Activated T-helper 1 cell treated with Interleukin-2 at 50 U/mL for 16 hours (primary cell): Measurements from ENCODE around the gene KCNH1.

Experiments
- DNase-seq: peaks from one replicate; pipeline ENCODE4 v3.0.0-alpha.2; 2020; ENCODE audit warnings: low read depth

Gene KCNH1, protein sequence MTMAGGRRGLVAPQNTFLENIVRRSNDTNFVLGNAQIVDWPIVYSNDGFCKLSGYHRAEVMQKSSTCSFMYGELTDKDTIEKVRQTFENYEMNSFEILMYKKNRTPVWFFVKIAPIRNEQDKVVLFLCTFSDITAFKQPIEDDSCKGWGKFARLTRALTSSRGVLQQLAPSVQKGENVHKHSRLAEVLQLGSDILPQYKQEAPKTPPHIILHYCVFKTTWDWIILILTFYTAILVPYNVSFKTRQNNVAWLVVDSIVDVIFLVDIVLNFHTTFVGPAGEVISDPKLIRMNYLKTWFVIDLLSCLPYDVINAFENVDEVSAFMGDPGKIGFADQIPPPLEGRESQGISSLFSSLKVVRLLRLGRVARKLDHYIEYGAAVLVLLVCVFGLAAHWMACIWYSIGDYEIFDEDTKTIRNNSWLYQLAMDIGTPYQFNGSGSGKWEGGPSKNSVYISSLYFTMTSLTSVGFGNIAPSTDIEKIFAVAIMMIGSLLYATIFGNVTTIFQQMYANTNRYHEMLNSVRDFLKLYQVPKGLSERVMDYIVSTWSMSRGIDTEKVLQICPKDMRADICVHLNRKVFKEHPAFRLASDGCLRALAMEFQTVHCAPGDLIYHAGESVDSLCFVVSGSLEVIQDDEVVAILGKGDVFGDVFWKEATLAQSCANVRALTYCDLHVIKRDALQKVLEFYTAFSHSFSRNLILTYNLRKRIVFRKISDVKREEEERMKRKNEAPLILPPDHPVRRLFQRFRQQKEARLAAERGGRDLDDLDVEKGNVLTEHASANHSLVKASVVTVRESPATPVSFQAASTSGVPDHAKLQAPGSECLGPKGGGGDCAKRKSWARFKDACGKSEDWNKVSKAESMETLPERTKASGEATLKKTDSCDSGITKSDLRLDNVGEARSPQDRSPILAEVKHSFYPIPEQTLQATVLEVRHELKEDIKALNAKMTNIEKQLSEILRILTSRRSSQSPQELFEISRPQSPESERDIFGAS

DNA sequence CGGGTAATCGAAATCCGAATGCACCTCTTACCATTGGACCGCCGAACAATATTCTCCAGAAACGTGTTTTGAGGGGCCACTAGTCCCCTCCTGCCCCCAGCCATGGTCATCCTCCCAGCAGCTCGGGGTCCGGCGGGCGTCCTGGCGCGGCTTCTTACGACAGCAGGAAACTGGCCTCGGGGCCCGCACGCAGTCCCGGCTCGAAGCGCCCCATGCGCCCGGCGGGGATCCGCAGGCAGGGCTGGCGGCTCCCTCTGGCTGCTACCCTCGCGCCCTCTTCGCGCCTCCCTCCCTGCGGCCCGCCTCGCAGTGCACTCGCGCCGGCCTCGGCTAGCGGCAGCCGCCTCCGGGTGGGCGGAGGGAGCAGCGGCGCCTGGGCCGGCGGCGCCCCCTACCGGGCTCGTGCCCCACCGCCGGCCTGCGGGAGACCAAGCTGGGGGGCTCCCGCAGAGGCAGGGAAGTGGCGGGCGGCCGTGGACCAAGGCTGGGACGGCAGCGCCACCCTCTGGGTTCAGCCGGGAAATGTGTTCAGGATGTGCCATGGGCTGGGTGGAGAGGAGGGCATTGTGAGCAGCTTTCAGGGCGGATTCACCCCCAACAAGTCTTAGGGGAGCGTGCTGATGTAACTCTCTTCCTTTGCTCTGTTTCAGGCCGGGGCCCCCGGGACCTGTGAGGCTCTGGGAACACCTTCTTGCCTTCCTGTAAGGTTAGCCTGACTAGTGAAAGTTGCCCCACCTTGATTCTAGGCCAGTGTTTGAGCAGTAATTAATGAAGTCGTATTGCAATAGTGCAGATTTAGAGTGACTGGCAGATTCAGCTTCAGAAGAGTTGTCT is at the start of gene KCNH1:
KCNH1 (minus strand) TSS at position 313 of the 834 bp plus-strand sequence; CDS start at position 110, 203 bp downstream.
- peak; percentile 62 for DNase-seq

DNA sequence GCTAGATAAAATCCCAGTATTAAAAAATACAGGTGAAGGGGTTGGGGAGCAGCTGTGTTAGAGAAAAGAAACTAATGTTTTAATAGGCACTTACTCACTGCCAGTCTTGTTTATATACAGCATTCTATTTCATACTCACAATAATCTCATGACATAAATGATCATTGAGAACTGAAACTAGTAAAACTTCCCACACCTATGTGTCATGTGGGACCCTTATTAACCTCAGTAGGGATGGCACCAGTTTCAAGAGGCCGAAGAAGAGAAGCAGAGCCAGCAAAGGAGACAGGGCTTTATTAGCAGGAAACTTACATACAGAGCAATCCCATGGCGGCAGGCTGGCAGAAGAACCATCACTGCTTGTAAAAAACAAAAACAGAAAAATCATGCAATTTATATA is 48.8 kb upstream of the KCNH1 start:
- no peak for DNase-seq

DNA sequence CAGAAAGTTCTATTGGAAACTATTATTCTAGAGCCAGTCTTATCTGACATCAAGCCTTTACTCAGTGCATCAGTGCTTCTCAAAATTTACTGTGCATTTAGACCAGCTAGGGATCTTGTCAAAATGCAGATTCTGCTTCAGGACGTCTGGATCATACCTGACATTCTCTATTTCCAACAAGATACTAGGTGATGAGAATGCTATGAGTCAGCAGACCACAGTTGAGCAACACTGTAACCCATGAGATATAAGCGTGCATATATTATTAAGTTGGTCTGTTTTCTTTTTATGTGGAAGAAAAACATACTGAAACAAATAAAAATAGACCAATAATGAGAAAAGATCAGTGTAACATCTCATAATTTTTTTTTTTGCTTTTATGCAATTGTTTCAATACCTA is 40.4 kb upstream of the KCNH1 start:
- no peak for DNase-seq

DNA sequence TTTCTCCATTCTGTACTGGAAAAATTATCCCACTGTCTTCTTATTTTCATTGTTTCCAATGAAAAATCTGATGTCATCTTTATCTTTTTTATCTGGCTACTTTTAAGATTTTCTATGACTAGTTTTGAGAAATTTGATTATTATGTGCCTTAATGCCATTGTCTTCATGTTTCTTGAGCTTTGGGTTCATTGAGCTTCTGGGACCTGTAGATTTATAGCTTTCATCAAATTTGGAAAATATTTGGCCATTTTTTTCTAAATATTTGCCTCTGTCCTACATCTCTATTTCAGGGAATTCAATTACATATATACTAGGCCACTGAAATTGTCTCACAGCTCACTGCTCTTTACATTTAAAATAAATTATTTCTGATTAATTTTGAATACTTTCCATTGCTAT is 38.7 kb upstream of the KCNH1 start:
- no peak for DNase-seq

DNA sequence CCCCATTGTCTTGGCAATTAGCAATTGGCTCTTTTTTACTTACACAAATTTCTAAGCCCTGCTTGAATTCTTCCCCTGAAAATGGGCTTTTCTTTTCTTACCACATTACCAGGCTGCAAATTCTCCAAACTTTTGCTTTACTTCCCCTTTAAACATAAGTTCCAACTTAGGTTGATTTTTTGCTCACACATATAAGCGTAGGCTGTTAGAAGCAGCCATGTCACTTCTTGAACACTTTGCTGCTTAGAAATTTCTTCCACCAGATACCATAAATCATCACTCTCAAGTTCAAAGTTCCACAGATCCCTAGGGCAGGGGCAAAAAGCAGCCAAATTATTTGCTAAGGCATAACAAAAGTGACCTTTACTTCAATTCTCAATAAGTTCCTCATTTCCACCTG is 35.4 kb upstream of the KCNH1 start:
- no peak for DNase-seq

DNA sequence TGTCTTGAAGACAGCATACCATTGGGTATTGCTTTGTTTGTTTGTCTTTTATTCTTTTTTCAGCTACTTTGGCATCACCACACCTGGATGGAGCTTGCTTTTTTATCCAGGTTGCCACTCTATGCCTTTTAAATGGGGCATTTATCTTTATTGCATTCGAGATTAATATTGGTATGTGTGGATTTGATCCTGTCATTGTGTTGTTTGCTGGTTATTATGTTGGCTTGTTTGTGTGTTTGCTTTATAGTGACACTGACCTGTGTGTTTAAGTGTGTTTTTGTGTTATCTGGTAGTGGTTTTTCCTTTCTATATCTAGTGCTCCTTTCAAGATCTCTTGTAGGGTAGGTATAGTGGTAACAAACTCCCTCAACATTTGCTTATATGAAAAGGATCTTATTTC is 24.9 kb upstream of the KCNH1 start:
- DNase-seq = no peak

DNA sequence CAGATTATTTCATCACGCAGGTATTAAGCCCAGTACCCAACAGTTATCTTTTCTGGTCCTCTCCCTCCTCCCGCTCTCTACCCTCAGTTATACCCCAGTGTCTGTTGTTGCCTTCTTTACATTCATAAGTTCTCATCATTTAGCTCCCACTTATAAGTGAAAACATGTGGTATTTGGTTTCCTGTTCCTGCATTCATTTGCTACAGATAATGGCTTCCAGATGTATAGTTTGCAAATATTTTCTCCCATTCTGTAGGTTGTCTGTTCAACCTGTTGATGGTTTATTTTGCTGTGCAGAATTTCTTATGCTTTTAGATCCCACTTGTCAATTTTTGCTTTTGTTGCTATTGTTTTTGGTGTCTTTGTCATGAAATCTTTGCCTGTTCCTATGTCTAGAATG is 21.1 kb upstream of the KCNH1 start:
- DNase-seq = no peak

DNA sequence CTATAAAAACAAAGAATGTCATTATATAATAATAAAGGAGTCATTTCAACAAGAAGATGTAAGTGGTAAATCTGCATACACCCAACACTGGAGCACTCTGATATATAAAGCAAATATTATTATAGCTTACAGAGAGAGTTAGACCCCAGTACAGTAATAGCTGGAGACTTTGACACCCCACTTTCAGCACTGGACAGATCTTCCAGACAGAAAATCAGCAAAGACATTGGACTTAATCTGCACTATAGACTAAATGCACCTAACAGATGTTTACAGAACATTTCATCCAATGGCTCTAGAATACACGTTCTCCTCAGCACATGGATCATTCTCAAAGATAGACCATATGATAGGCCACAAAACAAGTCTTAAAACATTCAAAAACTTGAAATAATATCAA is 20.0 kb upstream of the KCNH1 start:
- no peak for DNase-seq

DNA sequence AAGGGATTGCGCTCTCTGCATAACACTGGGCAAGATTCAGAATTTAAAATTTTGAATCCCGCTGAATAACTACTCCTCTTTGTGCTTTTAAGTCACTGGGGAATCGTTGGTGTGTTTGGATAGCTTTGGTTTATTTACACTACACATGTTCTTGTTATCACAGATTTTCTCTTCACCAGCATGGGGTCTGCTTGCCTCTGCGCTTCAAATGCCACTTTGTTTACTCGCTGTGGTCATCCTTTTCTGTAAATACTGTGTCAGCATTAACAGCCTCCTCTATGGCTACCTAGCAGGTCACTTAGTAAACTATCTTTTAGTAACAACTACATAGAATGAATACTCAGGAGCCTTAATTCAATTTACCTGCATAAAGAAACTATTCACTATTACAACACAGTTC is 14.4 kb upstream of the KCNH1 start:
- DNase-seq = no peak

DNA sequence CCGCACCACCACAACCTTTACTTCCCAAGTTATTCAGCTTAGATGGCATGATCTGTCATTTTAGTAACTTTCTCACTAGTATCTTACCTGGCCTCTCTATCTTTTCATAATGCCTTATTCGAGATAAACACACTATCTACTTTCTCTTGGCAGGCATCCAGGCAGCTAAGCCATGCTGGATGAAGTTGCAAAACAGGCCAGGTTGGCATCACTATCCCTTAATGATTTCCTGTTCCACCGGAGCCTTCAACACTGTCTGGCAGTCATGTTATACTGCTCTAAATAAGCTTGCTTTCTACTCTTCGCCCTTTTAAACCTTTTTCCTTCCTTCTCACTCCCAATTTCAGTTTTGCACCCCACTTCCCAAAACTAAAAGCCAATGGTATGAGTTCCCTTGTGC is 12.0 kb upstream of the KCNH1 start:
- no peak for DNase-seq

DNA sequence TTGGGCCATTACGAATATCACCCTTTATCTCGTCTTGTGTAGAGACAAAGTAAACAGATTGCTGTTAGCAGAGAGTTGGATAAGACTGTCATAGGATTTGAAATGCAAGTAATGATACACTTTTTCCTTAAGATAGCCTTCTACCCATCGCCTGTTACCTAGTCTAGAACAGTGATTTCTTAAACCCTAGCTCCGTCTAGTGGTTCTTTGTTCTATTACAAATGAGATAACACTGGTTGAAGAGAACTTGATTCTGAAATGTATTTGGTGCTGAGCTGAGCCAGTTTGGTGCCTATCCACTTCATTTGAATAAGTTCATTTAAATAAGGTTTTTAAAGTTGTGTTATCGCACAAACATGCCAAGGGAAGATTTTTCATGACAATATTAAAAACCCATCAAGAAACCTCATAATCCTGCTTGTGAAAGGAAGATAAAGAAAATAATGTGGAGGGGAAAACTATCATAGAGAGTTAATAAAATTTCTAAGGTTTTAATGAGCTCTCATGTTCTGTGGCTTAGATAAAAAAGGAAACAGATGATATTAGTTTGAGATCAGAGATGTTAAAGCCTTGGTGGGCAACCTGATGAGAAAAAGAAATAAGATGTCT is 1.5 kb upstream of the KCNH1 start:
- no peak for DNase-seq

DNA sequence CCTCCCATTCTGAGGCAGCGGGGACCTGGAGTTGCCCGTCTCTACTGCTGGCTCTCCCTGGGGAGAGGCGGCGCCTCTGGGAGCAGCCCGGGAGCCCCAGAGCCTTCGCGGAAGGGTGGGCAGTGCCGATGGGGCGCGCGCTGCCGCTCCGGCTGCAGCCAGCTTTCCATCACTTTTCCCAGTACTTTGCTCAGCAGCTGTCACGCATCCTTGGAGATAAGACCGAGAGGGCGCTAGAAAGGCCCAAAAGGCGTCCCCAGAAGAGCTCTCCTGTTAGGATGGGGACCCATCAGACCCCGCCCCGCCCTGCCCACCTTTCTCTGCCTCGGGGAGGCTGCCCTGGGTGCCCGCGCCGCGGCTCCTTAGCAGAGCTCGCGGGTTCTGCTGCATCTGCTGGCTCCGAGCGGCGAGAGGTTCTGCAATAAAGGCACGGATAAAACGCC is 534 bp downstream of the KCNH1 start:
- DNase-seq = no peak

DNA sequence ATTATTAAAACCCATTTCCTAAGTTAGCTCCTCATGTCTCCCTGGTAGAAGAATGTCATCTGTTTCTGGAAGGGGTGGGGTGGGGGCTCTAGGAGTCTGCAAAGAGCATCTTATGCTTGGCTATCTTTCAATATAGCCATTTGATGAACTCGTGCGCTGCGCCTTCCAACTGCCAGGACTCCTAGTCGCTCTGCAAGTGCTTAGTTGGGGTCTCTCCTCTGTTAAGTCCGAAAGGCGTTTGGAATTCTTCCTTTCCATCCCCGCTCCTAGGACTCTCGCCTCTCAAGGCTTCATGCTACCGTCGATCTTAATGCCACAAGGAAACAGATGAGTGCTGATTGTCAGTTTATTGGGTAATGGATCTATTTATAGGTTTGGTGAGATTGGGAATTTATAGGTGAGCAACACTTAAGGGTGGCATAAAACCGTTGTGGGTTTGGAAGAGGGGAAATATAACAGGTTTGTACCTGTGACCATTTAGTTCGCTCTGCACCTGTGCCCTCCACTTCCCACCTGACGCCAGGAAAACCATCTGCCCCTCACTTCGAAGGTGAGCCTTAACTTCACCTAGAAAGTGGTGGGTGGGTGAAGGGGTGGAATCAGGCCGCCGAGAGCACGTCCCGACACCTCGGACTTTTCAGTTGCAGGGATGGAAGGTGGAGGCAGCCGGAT is 1.1 kb downstream of the KCNH1 start:
- no peak for DNase-seq

DNA sequence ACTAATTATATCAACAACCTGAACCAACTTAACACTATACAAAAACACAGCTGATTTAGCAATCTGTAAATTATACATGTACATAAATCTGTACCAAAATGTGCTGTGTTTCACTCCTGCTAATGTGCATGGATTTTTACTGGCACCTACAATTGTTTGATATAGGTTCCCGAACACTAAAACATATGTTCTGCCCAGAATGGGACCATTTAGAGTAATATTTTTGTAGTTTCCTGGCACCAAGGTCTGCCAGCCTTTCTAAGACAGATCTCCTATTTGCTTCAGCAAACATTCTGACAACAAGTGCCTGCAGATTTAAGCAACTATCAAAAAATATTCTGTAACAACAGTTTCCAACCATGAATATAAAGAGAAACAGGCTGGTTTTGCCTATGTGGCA is 4.2 kb downstream of the KCNH1 start:
- no peak for DNase-seq

DNA sequence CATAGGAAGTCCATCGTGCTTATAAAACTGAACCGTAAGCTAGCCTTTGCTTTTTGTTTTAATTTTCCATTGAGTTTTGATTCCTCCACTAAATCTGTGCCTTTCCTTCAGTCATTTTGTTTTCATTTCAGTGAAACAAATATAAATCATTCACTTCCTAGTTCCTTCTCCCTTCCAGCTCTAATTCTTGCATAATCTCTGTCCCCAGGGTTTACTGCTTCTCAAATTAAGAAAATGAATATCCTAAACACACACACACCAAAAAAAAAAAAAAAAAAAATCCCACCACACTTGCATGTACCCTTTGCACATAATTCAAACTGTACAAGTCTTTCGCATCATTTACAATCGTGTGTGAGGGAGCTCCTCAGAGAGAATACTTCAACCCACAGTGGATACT is 6.8 kb downstream of the KCNH1 start:
- DNase-seq = no peak

DNA sequence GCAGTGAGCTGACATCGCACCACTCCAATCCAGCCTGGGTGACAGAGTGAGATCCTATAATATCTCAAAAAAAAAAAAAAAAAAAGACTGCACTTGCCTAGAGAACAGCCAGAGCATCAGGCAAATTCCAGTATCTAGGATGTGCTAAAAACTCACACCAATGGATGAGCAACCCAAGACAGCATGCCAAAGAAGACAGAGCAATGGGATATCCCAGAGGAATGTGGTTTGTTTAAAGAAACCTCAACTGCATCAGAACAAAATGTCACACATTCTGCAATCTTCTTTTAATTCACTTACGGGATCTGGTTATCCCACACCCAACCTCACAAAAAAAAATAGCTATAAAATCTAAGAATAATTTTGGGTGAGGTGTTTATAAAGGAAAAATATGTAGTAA is 7.3 kb downstream of the KCNH1 start:
- no peak for DNase-seq

DNA sequence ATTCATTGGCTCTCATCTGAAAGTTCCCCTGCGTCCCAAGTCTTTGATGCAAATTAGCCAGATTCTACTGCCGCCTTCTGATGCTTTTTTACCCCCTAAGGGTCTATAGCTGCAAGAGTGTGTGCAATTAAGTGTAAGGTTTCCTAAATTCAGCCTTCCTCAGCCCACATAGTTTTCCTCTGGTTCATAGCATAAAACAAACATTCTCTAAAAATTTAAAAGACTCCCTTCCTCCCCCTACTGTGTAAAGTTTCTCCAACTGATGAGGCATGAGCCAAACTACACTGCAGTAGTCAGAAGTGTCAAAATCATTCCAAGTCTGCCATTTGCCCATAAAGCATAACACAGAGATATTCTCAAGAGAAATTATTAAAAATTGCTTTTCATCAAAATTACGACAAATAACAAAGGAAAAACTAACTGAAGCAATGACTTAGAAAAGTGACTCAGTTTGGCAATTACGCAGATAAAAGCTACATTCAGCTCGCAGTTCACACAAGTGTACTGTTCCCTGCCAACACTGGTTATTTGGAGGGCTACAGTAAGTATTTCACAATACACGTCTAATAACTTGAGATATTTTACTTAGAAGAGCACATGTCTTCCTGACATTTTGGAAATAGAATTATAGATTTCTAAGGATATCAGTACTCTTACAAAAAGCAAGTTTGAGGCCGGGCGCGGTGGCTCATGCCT is 15.4 kb downstream of the KCNH1 start:
- no peak for DNase-seq

DNA sequence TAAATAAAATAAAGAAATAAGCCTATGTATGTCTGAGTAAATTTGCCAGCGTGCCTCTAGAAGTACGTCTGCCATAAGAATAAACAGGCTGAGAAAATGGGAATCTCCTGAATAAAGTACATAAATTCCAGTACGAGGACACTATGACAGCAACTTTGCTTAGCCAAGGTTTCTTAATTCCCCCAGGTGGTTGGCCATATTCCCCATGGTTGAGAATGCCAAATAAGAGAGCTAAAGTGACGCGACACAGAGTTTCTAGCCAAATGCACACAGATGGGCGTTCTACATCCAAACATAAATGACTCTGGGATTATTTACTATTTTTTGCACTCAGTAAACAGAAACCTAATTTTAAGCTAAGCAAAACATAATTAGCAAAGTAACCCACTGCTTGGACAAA is 19.5 kb downstream of the KCNH1 start:
- no peak for DNase-seq

DNA sequence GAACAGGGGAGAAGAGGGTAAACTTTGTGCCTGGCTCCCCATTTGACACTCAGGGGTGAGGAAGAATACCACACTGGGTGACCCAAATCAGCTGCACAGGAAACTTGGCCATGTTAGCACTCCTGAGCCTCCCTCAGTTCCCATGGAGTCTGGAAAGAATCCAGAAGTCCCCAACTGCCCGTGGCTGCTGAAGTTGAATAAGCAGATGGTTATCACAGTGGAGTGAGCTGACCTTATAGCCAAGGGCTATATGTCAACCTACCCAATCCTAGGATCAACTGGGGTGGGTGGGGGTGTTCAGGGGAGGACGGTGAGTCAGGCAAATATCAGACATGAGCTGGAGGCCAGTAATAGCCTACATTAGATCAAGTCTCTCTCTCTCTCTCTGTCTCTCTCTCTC is 20.4 kb downstream of the KCNH1 start:
- no peak for DNase-seq

DNA sequence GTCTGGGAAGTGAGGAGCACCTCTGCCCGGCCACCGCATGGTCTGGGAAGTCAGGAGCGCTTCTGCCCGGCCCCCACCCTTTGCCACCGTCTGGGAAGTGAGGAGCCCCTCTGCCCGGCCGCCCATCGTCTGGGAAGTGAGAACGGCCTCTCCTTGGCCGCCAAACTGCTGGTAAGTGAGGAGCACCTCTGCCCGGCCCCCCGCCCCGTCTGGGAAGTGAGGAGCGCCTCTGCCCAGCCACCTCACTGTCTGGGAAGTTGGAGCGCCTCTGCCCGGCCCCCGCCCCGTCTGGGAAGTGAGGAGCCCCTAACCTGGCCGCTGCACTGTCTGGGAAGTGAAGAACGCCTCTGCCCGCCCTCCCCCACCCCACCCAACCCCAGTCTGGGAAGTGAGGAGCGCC is 22.6 kb downstream of the KCNH1 start:
- DNase-seq = no peak

DNA sequence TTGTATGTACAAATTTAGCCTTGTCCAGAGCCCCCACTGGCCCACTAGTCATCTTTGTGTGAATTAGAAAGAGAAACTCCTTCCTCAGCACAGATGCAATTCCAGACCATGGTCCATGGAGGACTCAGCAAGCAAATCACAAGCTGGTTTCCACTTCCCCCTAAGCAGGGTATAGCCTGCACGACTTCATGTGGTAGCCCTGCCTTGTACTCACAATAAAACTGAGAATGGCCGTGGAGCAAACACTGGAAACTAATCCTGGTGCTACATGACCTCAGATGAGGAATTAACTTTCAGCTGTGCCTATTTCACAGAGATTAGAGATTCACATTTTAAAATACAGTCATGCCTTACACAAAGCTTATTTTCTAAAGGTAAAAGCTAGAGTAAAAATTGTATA is 32.5 kb downstream of the KCNH1 start:
- no peak for DNase-seq
